Mesendoderm (in vitro differentiated cells): ENCODE data around the gene PTPRQ.
"Not testable (repeated sequence)": the region's sequence is repeated elsewhere in the genome, so short reads cannot be mapped to it uniquely, and the experiment has no call there.

ENCODE experiments used
- DNase-seq: peaks from one replicate; pipeline ENCODE4 v3.0.0; 2013
- H2AK5ac ChIP-seq: 2 replicates; pipeline ENCODE4 v1.6.1; 2013; ENCODE audit warnings: low read length, inconsistent platforms
- H2BK120ac ChIP-seq: 2 replicates; pipeline ENCODE4 v1.6.1; 2013; ENCODE audit warnings: low read depth, mild to moderate bottlenecking, low read length, moderate library complexity, mixed read lengths
- H2BK15ac ChIP-seq: replicated peaks from 2 replicates; pipeline ENCODE4 v1.6.1; 2013; ENCODE audit warnings: low read depth, mild to moderate bottlenecking, moderate library complexity
- H2BK5ac ChIP-seq: 2 replicates; pipeline ENCODE4 v1.6.1; 2013; ENCODE audit warnings: low read length, inconsistent platforms
- H3K18ac ChIP-seq: 2 replicates; pipeline ENCODE4 v1.6.1; 2013; ENCODE audit warnings: mild to moderate bottlenecking, low read length, mixed read lengths
- H3K23ac ChIP-seq: one replicate; pipeline ENCODE4 v1.6.1; 2013; ENCODE audit warnings: low read length
- H3K27ac ChIP-seq: 2 replicates; pipeline ENCODE4 v1.5.1; 2013; ENCODE audit warnings: low read depth, mild to moderate bottlenecking, inconsistent platforms, low read length, moderate library complexity
- H3K27me3 ChIP-seq: 2 replicates; pipeline ENCODE4 v1.6.1; 2013; ENCODE audit warnings: low read length, control low read depth, mild to moderate bottlenecking, inconsistent platforms; ENCODE audit not compliant: insufficient read depth, poor library complexity
- H3K36me3 ChIP-seq: 2 replicates; pipeline ENCODE4 v1.6.1; 2013; ENCODE audit warnings: low read length, inconsistent platforms; ENCODE audit not compliant: control insufficient read depth, insufficient read depth
- H3K4ac ChIP-seq: one replicate; pipeline ENCODE4 v1.6.1; 2013; ENCODE audit warnings: low read depth, mild to moderate bottlenecking, low read length, moderate library complexity
- H3K4me1 ChIP-seq: 2 replicates; pipeline ENCODE4 v1.6.1; 2013; ENCODE audit warnings: low read depth, low read length, inconsistent platforms; ENCODE audit not compliant: control insufficient read depth
- H3K4me2 ChIP-seq: 2 replicates; pipeline ENCODE4 v1.6.1; 2013; ENCODE audit warnings: low read length
- H3K4me3 ChIP-seq: 2 replicates; pipeline ENCODE4 v1.5.1; 2013; ENCODE audit warnings: mild to moderate bottlenecking, low read length
- H3K56ac ChIP-seq: one replicate; pipeline ENCODE4 v1.6.1; 2013; ENCODE audit warnings: low read length
- H3K79me1 ChIP-seq: 2 replicates; pipeline ENCODE4 v1.6.1; 2013; ENCODE audit warnings: low read length, inconsistent platforms
- H3K79me2 ChIP-seq: 2 replicates; pipeline ENCODE4 v1.6.1; 2013; ENCODE audit warnings: mild to moderate bottlenecking, low read length; ENCODE audit not compliant: control insufficient read depth, insufficient read depth
- H3K9ac ChIP-seq: 2 replicates; pipeline ENCODE4 v1.6.1; 2013; ENCODE audit warnings: low read length, inconsistent platforms
- H4K5ac ChIP-seq: one replicate; pipeline ENCODE4 v1.6.1; 2013; ENCODE audit warnings: low read length
- H4K8ac ChIP-seq: one replicate; pipeline ENCODE4 v1.6.1; 2013; ENCODE audit warnings: low read depth, mild to moderate bottlenecking, control low read depth, low read length, moderate library complexity
- WGBS: extraction: QIAGEN DNeasy Blood & Tissue Kit; methylation state at CpG from one replicate; pipeline ENCODE4 v1.1.7; 2013; ENCODE audit warnings: low lambda C conversion rate, missing lambda C conversion rate; ENCODE audit not compliant: insufficient coverage; ENCODE audit errors: extremely low coverage; 5-methylcytosine and 5-hydroxymethylcytosine counted together

The PTPRQ gene

DNA sequence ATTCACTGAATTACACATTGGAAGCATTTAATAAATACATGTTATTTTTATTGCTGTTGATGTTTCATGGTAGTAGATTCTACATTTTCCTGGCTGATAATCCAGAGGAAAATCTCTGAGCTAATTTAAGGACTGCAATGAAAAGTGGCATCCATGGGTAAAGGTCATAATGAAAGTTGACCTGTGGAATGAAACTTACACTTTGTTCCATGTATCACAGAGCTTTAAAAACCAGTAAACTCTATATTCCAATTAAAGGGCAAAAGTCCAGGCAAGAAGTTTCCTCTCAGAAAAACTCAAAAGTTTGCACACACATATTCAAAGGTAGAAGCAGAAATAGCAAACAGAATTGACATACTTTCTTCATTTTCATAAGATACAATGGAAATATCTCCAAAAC, 218.6 kb downstream of the PTPRQ start:
- Histone ChIP-seq H3K36me3 (no peaks in the 10 kb centered on the region), H3K9ac (no peak overlapping the region), H3K4me1 (no peaks in the 10 kb centered on the region), H3K56ac (no peak overlapping the region), H3K4ac (no peak overlapping the region), H3K18ac (no peak overlapping the region), H4K8ac (no peak overlapping the region), H3K23ac (no peak overlapping the region), H3K4me2 (no peak overlapping the region), H3K27ac (no peak overlapping the region), H3K27me3 (no peaks in the 10 kb centered on the region), H3K79me1 (no peaks in the 10 kb centered on the region), H2AK5ac (no peak overlapping the region), H3K4me3 (no peak overlapping the region), H3K79me2 (no peaks in the 10 kb centered on the region), H4K5ac (no peak overlapping the region), H2BK120ac (no peak overlapping the region), H2BK5ac (no peak overlapping the region), H2BK15ac (no peak overlapping the region)
- no peak for DNase-seq

DNA sequence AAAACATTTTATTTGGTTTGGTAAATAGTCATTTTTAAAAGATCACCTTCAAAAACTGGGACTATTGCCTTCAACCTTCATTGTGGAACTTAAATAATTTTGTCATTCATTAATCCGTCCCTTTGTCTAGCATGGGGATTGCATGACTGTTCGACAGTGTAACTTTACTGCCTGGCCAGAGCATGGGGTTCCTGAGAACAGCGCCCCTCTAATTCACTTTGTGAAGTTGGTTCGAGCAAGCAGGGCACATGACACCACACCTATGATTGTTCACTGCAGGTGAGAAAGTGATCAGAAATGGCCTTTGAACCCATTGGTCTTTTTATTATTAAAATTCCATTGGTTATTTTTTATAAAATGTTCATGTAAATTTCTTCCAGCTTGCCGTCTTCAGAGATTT, 226.2 kb downstream of the PTPRQ start:
- H3K4me2 ChIP-seq: no peak overlapping the region
- no peaks in the 10 kb centered on the region for H3K27me3 ChIP-seq
- no peak overlapping the region for H2BK5ac ChIP-seq
- no peak overlapping the region for H3K18ac ChIP-seq
- no peaks in the 10 kb centered on the region for H3K4me1 ChIP-seq
- no peak overlapping the region for H4K5ac ChIP-seq
- H3K79me2 ChIP-seq: no peaks in the 10 kb centered on the region
- DNase-seq: no peak
- no CpG with 5 or more reads among the region's 5 CpGs for WGBS
- H2AK5ac ChIP-seq: no peak overlapping the region
- H3K36me3 ChIP-seq: no peaks in the 10 kb centered on the region
- no peak overlapping the region for H3K4ac ChIP-seq
- H3K27ac ChIP-seq: no peak overlapping the region
- no peak overlapping the region for H2BK15ac ChIP-seq
- H3K79me1 ChIP-seq: no peaks in the 10 kb centered on the region
- H4K8ac ChIP-seq: no peak overlapping the region
- no peak overlapping the region for H3K9ac ChIP-seq
- H3K23ac ChIP-seq: no peak overlapping the region
- no peak overlapping the region for H2BK120ac ChIP-seq
- H3K4me3 ChIP-seq: no peak overlapping the region
- no peak overlapping the region for H3K56ac ChIP-seq

- not testable (repeated sequence) for H3K36me3 ChIP-seq, H4K5ac ChIP-seq, H3K4me1 ChIP-seq, H3K9ac ChIP-seq, H2BK15ac ChIP-seq, H2BK5ac ChIP-seq, H3K56ac ChIP-seq, H2AK5ac ChIP-seq, H3K4me3 ChIP-seq, H3K79me1 ChIP-seq, H3K27me3 ChIP-seq, H2BK120ac ChIP-seq, H4K8ac ChIP-seq, H3K4ac ChIP-seq, H3K23ac ChIP-seq, H3K79me2 ChIP-seq, H3K4me2 ChIP-seq, H3K18ac ChIP-seq, H3K27ac ChIP-seq
- DNase-seq: peak; percentile 33
- WGBS: no CpG with 5 or more reads among the region's 13 CpGs
Observed at GRCh38 chr12:80676042-80676636, 232.1 kb downstream of the PTPRQ start.

- Histone ChIP-seq H3K56ac (no peak overlapping the region), H4K5ac (no peak overlapping the region), H3K4me3 (no peak overlapping the region), H3K79me2 (no peaks in the 10 kb centered on the region), H2AK5ac (no peak overlapping the region), H3K23ac (no peak overlapping the region), H3K36me3 (no peaks in the 10 kb centered on the region), H3K79me1 (no peaks in the 10 kb centered on the region), H3K4ac (no peak overlapping the region), H2BK15ac (no peak overlapping the region), H3K27ac (no peak overlapping the region), H2BK120ac (no peak overlapping the region), H2BK5ac (no peak overlapping the region), H4K8ac (no peak overlapping the region), H3K4me1 (no peaks in the 10 kb centered on the region), H3K27me3 (no peaks in the 10 kb centered on the region), H3K18ac (no peak overlapping the region), H3K4me2 (no peak overlapping the region), H3K9ac (no peak overlapping the region)
- DNase-seq: no peak
- no CpG with 5 or more reads among the region's 1 CpG for WGBS
Observed at GRCh38 chr12:80676856-80677255, 232.8 kb downstream of the PTPRQ start.

DNA sequence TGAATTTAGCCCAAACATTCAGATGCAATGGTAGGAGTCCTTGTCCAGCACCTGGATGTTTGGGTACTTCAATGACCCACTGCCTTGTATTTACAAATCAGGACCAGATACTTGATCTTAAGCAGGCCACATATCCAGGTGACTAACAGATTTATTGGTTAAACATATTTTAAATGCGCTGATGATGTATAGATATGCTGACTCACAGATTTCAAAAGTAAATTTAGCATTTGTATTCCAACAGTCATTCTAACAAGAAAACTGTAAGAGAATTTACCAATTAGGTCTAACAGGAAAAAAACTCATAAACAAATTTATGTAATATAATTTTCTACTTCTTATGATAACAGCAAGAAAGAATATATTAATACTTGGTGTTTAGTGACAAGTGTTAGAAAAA, 234.0 kb downstream of the PTPRQ start:
- no CpG with 5 or more reads among the region's 1 CpG for WGBS
- Histone ChIP-seq H3K56ac (no peak overlapping the region), H2BK120ac (no peak overlapping the region), H3K79me1 (no peaks in the 10 kb centered on the region), H3K27ac (no peak overlapping the region), H3K23ac (no peak overlapping the region), H2BK5ac (no peak overlapping the region), H3K4me3 (no peak overlapping the region), H2BK15ac (no peak overlapping the region), H3K36me3 (no peaks in the 10 kb centered on the region), H4K5ac (no peak overlapping the region), H3K79me2 (no peaks in the 10 kb centered on the region), H3K4me2 (no peak overlapping the region), H2AK5ac (no peak overlapping the region), H4K8ac (no peak overlapping the region), H3K4me1 (no peaks in the 10 kb centered on the region), H3K9ac (no peak overlapping the region), H3K27me3 (no peaks in the 10 kb centered on the region), H3K18ac (no peak overlapping the region), H3K4ac (no peak overlapping the region)
- DNase-seq: no peak

DNA sequence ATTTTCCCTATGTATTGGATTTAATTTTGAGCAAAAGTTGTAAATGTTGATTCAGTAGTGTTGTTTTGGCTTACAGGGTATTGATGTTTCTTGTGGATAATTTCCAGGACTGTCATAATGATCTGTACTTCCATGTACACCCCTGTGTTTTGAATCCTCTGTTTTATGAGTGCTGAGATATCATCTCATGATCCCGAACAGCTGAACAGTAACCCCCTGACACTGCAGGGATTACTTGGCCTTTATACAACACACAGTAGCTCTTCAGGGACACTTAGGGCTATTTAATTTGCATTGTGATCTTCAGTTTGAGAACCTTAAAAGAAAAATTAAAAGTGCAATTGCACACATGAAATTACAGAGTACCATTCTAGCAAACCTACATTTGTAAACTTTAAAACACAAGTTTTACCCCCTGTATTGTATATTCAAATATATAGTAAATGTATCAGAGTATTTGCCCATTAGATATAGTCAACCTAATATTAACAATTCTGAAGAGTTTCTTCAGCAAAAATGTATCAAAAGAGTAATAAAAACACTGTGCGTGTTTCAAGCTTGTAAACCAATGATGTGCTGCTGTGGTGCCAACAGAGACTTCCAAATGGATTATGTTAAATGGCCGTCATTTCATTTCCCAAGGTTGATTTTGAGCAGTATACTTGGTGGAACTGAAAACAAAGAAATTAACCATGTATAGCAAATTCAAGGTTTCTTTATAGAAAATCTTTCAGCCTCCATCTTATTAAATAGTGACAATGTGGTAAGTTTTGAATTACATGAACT, 235.5 kb downstream of the PTPRQ start:
- Histone ChIP-seq H2BK5ac (no peak overlapping the region), H2BK15ac (no peak overlapping the region), H3K4ac (no peak overlapping the region), H2BK120ac (no peak overlapping the region), H3K56ac (no peak overlapping the region), H3K4me1 (no peaks in the 10 kb centered on the region), H3K4me2 (no peak overlapping the region), H3K27ac (no peak overlapping the region), H3K79me2 (no peaks in the 10 kb centered on the region), H2AK5ac (no peak overlapping the region), H4K5ac (no peak overlapping the region), H3K27me3 (no peaks in the 10 kb centered on the region), H3K23ac (no peak overlapping the region), H3K79me1 (no peaks in the 10 kb centered on the region), H4K8ac (no peak overlapping the region), H3K36me3 (no peaks in the 10 kb centered on the region), H3K9ac (no peak overlapping the region), H3K4me3 (no peak overlapping the region), H3K18ac (no peak overlapping the region)
- no CpG with 5 or more reads among the region's 3 CpGs for WGBS
- DNase-seq: no peak
